HepG2 (cell line): ENCODE measurements around the gene PDK1. TPM values are rescaled to one million over a fixed set of nuclear protein-coding genes. Genes with fewer than 3 reads are reported as not detected.
A peak's percentile ranks its signal among the peaks of the same experiment; 100 is the strongest.

Experiments
- AGO2 ChIP-seq: fragments of 200-400 bp; formaldehyde crosslinking; optimal IDR thresholded peaks from 2 replicates; pipeline ENCODE3; 2017; ENCODE audit warnings: mild to moderate bottlenecking, low read depth, low read length, moderate library complexity
- ARHGAP35 ChIP-seq: sonication (generic); formaldehyde crosslinking; IDR thresholded peaks from 2 replicates; pipeline ENCODE4 v1.9.0; 2022; ENCODE audit warnings: mild to moderate bottlenecking, inconsistent platforms, moderate library complexity, missing genetic modification reagents, borderline replicate concordance
- DPF2 ChIP-seq: sonication (generic); formaldehyde crosslinking; IDR thresholded peaks from 2 replicates; pipeline ENCODE4 v1.4.0; 2020; ENCODE audit warnings: mild to moderate bottlenecking, low read depth, missing genetic modification reagents, borderline replicate concordance
- GABPB1 ChIP-seq: IDR thresholded peaks from 2 replicates; pipeline ENCODE4 v1.6.1; 2016; ENCODE audit warnings: mild to moderate bottlenecking, missing genetic modification reagents, moderate library complexity, missing compliant biosample characterization
- HNF1A ChIP-seq, 2 experiments: sonication (generic) in 1 of 2; formaldehyde crosslinking in 1 of 2; IDR thresholded peaks; 2 replicates each; pipeline versions ENCODE4 v1.4.0 to v1.6.1; 2016 to 2020; ENCODE audit warnings: borderline replicate concordance in 1 of 2, low read depth in 1 of 2, mild to moderate bottlenecking in 1 of 2, missing genetic modification reagents in 1 of 2
- MED1 ChIP-seq: sonication (generic); formaldehyde crosslinking; IDR thresholded peaks from 2 replicates; pipeline ENCODE4 v1.4.0; 2020; ENCODE audit warnings: missing genetic modification reagents
- PAF1 ChIP-seq: IDR thresholded peaks from 2 replicates; pipeline ENCODE4 v1.6.1; 2016; ENCODE audit warnings: missing genetic modification reagents, missing compliant biosample characterization
- PLSCR1 ChIP-seq: sonication (generic); formaldehyde crosslinking; IDR thresholded peaks from 2 replicates; pipeline ENCODE4 v1.5.0; 2020; ENCODE audit warnings: missing genetic modification reagents, mild to moderate bottlenecking, borderline replicate concordance
- POLR2AphosphoS5 ChIP-seq: IDR thresholded peaks from 2 replicates; pipeline ENCODE4 v1.6.1; 2012; ENCODE audit warnings: low read depth, low read length
- SSRP1 ChIP-seq: IDR thresholded peaks from 2 replicates; pipeline ENCODE4 v1.6.1; 2016; ENCODE audit warnings: control low read depth
- THAP8 ChIP-seq: sonication (generic); formaldehyde crosslinking; IDR thresholded peaks from 2 replicates; pipeline ENCODE4 v1.5.1; 2020; ENCODE audit warnings: missing genetic modification reagents, mild to moderate bottlenecking, borderline replicate concordance
- ZBTB7A ChIP-seq: sonication (generic); formaldehyde crosslinking; IDR thresholded peaks from 2 replicates; pipeline ENCODE4 v1.8.0; 2022; ENCODE audit warnings: mild to moderate bottlenecking, missing genetic modification reagents
- ZNF543 ChIP-seq: sonication (generic); formaldehyde crosslinking; IDR thresholded peaks from 2 replicates; pipeline ENCODE4 v1.4.0; 2020; ENCODE audit warnings: mild to moderate bottlenecking, missing genetic modification reagents
- ZSCAN29 ChIP-seq: sonication (generic); formaldehyde crosslinking; conservative IDR thresholded peaks from 2 replicates; pipeline ENCODE4 v1.4.0; 2020; ENCODE audit warnings: mild to moderate bottlenecking, missing genetic modification reagents
- ZZZ3 ChIP-seq: sonication (generic); formaldehyde crosslinking; IDR thresholded peaks from 2 replicates; pipeline ENCODE4 v1.4.0; 2020; ENCODE audit warnings: missing genetic modification reagents, mild to moderate bottlenecking, borderline replicate concordance
- polyA plus RNA-seq, 8 experiments: library from polyadenylated mRNA; depleted of rRNA in 3 of 8; stranded (reverse) in 7 of 8; unstranded in 1 of 8; fragments of >200 nt; fragmentation: Illumina TruSeq in 4 of 8; extraction: Trizol in 4 of 8; gene quantifications; 2 replicates each; pipeline versions ENCODE4 v1.2.1 to v1.2.3, GENCODE V29; 2011 to 2016; ENCODE audit warnings: low read depth in 4 of 8, missing spikeins in 1 of 8, mixed read lengths in 1 of 8; ENCODE audit not compliant: insufficient read depth in 1 of 8
- total RNA-seq, 5 experiments: library from RNA; depleted of rRNA; stranded (reverse); fragments of >200 nt; fragmentation: Illumina TruSeq; extraction: Trizol; gene quantifications; 2 replicates each; pipeline ENCODE4 v1.2.3, GENCODE V29; 2016; ENCODE audit warnings: low read depth in 1 of 5
- TF ChIP-seq, protein P1 (sequence below): sonication (generic); formaldehyde crosslinking; IDR thresholded peaks from 2 replicates; pipeline ENCODE4 v1.8.1; 2023; ENCODE audit warnings: mild to moderate bottlenecking, inconsistent platforms, moderate library complexity, missing genetic modification reagents, borderline replicate concordance
- TF ChIP-seq, protein P2 (sequence below): sonication (generic); formaldehyde crosslinking; conservative IDR thresholded peaks from 2 replicates; pipeline ENCODE4 v1.8.0; 2022; ENCODE audit warnings: missing genetic modification reagents

PDK1 gene
- total and polyA plus RNA-seq, 2 of the 13 experiments (the other 11 are each of a cell fraction or from before 2014, with no cell fraction given) = 11.9 to 96.9 TPM

DNA sequence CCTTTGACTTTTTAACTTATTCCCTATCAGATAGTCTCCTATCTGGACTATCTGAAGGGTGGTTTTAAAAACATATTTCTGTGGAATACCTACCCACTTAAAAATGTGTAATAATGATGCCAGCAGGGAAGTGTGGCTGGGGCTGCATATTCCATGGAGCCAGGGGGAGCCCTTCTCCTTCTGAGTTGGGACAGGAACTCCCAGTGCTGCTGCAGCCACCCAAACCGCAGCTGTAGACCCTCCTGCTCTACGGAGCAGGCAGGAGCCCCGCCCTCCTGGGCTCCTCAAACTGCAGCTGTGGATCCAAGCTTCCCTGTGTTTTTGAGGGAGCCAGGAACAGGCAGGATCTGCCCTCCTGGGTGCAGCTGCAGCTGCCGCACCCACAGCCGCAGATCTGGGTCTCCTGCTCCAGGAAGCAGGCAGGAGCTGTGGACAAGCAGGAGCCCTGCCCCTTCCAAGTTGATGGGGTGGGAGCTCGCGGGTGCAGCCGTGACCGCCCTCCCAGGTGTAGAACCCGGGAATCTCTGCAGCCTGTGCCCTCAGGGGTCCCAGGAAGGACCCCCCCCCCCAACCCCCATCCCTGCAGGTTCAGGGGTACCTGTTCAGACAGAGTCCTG lies 57.8 kb downstream of the PDK1 start (continued):
- TF ChIP-seq PLSCR1 (CRISPR knock-in tag) (no peak), SSRP1 (CRISPR knock-in tag) (no peak), POLR2AphosphoS5 (peak; percentile 8; the same call in 1 of the 2 replicates), AGO2 (peak; percentile 63), ARHGAP35 (no peak), ZSCAN29 (CRISPR knock-in tag) (no peak), GABPB1 (no peak), ZZZ3 (CRISPR knock-in tag) (no peak), HNF1A (IDR thresholded peaks at IDR 0.05; ENCODE audit: low read depth) (no peak), HNF1A (CRISPR knock-in tag; IDR thresholded peaks at IDR 0.05; ENCODE audit: borderline replicate concordance) (no peak), PAF1 (no peak), MED1 (no peak), ZNF543 (CRISPR knock-in tag) (no peak), THAP8 (CRISPR knock-in tag) (no peak), ZBTB7A (CRISPR knock-in tag) (0 out of 2 replicates have a peak, but pooled peaks have one; percentile 12), DPF2 (CRISPR knock-in tag) (no peak)
- TF ChIP-seq, protein P1, sequence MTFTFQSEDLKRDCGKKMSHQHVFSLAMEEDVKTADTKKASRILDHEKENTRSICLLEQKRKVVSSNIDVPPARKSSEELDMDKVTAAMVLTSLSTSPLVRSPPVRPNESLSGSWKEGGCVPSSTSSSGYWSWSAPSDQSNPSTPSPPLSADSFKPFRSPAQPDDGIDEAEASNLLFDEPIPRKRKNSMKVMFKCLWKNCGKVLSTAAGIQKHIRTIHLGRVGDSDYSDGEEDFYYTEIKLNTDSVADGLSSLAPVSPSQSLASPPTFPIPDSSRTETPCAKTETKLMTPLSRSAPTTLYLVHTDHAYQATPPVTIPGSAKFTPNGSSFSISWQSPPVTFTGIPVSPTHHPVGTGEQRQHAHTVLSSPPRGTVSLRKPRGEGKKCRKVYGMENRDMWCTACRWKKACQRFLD = no peak
- TF ChIP-seq, protein P2, sequence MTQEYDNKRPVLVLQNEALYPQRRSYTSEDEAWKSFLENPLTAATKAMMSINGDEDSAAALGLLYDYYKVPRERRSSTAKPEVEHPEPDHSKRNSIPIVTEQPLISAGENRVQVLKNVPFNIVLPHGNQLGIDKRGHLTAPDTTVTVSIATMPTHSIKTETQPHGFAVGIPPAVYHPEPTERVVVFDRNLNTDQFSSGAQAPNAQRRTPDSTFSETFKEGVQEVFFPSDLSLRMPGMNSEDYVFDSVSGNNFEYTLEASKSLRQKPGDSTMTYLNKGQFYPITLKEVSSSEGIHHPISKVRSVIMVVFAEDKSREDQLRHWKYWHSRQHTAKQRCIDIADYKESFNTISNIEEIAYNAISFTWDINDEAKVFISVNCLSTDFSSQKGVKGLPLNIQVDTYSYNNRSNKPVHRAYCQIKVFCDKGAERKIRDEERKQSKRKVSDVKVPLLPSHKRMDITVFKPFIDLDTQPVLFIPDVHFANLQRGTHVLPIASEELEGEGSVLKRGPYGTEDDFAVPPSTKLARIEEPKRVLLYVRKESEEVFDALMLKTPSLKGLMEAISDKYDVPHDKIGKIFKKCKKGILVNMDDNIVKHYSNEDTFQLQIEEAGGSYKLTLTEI (CRISPR knock-in tag) = no peak
